ES-I3 (cell line): ENCODE measurements around the gene CCL8.

Experiments used
- H3K36me3 ChIP-seq: 2 replicates; pipeline ENCODE4 v1.6.1; 2013; ENCODE audit warnings: mild to moderate bottlenecking, low read length, control low read depth, moderate library complexity; ENCODE audit not compliant: insufficient read depth
- H3K4me1 ChIP-seq: 2 replicates; pipeline ENCODE4 v1.6.1; 2013; ENCODE audit warnings: mild to moderate bottlenecking, control low read depth, low read length; ENCODE audit not compliant: insufficient read depth
- H3K9ac ChIP-seq: 2 replicates; pipeline ENCODE4 v1.6.1; 2013; ENCODE audit warnings: low read depth, mild to moderate bottlenecking, low read length, moderate library complexity
- H3K9me3 ChIP-seq: 2 replicates; pipeline ENCODE4 v1.6.1; 2013; ENCODE audit warnings: mild to moderate bottlenecking, low read length, moderate library complexity; ENCODE audit not compliant: control insufficient read depth, insufficient read depth

The CCL8 gene

DNA sequence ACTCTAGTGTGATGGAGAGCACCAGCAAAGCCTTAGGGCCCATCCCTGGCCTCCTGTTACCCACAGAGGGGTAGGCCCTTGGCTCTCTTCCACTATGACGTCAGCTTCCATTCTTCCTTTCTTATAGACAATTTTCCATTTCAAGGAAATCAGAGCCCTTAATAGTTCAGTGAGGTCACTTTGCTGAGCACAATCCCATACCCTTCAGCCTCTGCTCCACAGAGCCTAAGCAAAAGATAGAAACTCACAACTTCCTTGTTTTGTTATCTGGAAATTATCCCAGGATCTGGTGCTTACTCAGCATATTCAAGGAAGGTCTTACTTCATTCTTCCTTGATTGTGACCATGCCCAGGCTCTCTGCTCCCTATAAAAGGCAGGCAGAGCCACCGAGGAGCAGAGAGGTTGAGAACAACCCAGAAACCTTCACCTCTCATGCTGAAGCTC is at the start of gene CCL8:
Gene CCL8, plus strand, starts transcription at position 397 of the 445 bp plus-strand sequence. CDS start 67 bp downstream, outside the sequence.
- Histone ChIP-seq H3K9me3 (no peaks in the 10 kb centered on the region), H3K36me3 (no peaks in the 10 kb centered on the region), H3K4me1 (no peaks in the 10 kb centered on the region), H3K9ac (no peak within 1 kb of the TSS)

DNA sequence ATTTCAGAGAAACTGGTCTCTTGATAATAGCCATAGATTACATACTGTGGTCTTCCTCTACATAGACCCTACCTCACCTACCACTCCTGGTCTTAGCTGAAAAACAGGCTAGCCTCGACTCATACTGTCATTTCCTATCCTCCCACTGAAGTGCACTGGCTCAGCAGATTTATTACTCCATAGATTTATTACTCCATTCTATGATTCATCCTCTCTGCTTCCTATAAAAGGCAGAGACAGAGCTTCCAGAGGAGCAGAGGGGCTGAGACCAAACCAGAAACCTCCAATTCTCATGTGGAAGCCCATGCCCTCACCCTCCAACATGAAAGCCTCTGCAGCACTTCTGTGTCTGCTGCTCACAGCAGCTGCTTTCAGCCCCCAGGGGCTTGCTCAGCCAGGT is 49.3 kb upstream of the CCL8 start, which contains the start of gene CCL7:
Gene CCL7, plus strand, starts transcription at position 253 of the 400 bp plus-strand sequence. Its CDS starts 70 bp downstream, at position 323.
- Histone ChIP-seq H3K36me3 (no peaks in the 10 kb centered on the region), H3K4me1 (no peaks in the 10 kb centered on the region), H3K9me3 (no peaks in the 10 kb centered on the region), H3K9ac (no peak within 1 kb of the TSS)

DNA sequence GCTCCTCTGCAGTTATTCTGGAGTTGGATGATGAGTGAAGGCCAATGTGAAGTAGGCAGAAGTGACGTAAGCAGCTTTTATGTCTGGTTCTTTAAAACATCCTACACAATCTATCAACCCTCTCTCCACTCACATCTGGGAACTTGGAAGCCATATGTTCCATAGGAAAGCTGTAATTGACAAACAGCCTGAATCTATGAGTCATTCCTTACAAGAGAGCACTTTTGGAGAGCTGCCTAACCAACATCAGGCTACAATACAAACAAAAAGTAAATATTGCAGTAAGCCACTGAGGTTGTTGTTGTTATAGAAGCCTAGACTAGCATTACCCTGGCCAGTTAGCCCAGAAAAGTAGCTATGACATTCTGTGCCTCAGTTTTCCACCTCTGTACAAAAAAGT is 43.4 kb upstream of the CCL8 start:
- H3K9ac ChIP-seq: no peak overlapping the region
- no peaks in the 10 kb centered on the region for H3K9me3 ChIP-seq
- no peaks in the 10 kb centered on the region for H3K36me3 ChIP-seq
- H3K4me1 ChIP-seq: no peaks in the 10 kb centered on the region

DNA sequence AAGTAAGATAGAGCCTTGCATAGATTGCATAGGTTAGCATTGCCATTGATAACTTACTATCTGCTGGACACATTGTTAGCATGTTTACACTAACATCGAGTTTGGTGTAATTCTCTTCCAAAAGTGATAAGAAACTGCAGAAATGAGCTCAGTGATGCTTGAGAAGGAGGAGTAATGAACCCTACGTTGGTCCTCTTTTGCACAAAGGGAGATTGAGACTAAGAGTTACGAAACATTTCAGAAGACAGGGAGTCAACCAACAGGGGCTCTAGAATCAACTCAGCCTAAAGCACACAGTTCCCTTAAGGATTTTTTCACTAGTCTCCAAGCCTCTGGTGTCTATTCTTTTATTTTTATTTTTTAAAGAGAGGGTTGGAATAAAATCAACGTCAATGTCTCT is 42.4 kb upstream of the CCL8 start:
- H3K4me1 ChIP-seq: no peaks in the 10 kb centered on the region
- H3K9ac ChIP-seq: no peak overlapping the region
- H3K36me3 ChIP-seq: no peaks in the 10 kb centered on the region
- no peaks in the 10 kb centered on the region for H3K9me3 ChIP-seq

DNA sequence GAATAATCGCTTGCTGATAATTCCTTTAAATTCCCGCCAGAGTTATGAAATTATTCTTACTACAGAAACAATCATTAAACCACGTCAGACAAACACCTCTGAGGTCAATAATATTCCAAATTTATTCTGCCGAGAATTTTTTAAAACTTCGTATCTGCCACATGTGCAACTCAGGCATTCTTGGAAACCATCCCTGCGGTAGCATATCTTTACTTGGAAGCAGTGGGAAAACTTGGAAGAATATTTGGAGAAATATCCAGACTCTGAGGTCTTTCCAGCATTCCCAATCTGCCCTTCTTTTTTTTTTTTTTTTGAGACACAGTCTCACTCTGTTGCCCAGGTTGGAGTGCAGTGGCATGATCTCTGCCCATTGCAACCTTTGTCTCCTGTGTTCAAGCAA is 35.7 kb upstream of the CCL8 start:
- Histone ChIP-seq H3K4me1 (no peaks in the 10 kb centered on the region), H3K9ac (no peak overlapping the region), H3K9me3 (no peaks in the 10 kb centered on the region), H3K36me3 (no peaks in the 10 kb centered on the region)

DNA sequence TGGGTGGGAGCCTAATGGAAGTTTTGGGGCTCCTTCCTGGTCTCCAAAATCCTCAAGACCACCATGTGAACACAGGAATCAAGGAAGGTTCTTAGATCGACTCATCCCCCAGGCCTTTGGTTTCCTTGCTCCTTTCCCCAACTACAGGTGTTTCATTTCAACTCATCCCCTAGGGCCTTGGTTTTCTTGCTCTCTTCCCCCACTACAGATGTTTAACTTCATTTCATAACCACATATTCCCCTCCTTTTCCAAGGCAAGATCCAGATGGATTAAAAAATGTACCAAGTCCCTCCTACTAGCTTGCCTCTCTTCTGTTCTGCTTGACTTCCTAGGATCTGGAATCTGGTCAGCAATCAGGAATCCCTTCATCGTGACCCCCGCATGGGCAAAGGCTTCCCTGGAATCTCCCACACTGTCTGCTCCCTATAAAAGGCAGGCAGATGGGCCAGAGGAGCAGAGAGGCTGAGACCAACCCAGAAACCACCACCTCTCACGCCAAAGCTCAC is 33.9 kb upstream of the CCL8 start, which contains the start of gene CCL11:
Gene CCL11, plus strand, starts transcription at position 457 of the 507 bp plus-strand sequence. CDS start 67 bp downstream, outside the sequence.
- no peaks in the 10 kb centered on the region for H3K9me3 ChIP-seq
- H3K36me3 ChIP-seq: no peaks in the 10 kb centered on the region
- H3K9ac ChIP-seq: no peak within 1 kb of the TSS
- H3K4me1 ChIP-seq: no peaks in the 10 kb centered on the region

DNA sequence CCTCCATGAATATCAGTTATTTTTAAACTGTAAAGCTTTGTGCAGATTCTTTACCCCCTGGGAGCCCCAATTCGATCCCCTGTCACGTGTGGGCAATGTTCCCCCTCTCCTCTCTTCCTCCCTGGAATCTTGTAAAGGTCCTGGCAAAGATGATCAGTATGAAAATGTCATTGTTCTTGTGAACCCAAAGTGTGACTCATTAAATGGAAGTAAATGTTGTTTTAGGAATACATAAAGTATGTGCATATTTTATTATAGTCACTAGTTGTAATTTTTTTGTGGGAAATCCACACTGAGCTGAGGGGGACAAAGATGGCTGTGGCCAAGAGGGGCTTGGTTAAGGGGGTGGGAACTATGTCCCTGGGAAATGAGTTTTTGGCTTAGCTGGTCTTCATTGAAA is 31.4 kb upstream of the CCL8 start:
- no peak overlapping the region for H3K9ac ChIP-seq
- no peaks in the 10 kb centered on the region for H3K36me3 ChIP-seq
- H3K9me3 ChIP-seq: no peaks in the 10 kb centered on the region
- H3K4me1 ChIP-seq: no peaks in the 10 kb centered on the region

DNA sequence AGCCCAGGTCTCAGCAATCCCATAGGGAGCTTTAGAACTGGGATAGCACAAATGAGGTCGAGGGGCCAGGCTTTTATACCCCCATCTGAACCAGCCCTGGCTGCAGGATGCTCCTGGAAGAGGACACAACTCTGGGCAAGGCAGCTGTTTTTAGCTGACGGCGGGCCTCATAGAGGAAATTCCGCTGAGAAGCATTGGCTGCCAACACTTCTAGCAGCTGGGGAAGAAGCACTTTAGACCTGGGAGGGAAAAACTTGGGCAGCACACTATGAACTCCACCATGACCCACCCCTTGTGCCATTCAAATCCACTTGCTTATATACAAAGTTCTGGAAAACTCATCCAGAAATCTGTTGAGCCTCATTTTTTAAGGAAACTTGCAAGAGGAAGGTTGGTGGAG is 28.6 kb upstream of the CCL8 start:
- no peak overlapping the region for H3K9ac ChIP-seq
- no peaks in the 10 kb centered on the region for H3K36me3 ChIP-seq
- no peaks in the 10 kb centered on the region for H3K4me1 ChIP-seq
- no peaks in the 10 kb centered on the region for H3K9me3 ChIP-seq

DNA sequence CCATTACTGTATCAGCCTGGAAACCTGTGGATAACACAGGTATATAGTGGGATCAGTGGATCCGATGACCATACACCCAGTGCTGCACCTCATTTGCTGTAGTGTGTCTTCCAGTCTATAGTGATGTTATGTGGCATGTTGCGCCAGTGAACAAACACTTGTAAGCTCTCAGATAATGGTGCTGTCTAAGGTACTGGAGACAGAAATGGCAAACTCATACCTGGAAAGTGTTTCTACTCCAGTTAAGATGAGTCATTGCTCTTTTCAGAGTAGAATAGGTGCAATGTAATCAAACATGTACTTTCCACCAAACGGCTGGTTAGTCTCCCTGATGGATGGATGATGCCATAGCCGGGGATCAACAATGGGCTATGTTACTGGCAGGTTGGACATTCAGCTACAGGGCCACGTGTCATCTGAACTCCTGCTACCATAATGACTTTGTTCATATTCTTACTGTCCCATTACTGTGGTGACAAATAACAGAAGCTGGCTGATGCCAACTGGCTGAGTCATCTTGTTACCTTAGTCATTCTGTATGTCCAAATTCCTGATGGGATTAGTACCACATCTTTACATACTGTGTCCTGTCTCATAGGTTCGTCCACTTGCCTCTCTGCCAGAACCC is 27.4 kb upstream of the CCL8 start:
- Histone ChIP-seq H3K36me3 (no peaks in the 10 kb centered on the region), H3K9ac (no peak overlapping the region), H3K4me1 (no peaks in the 10 kb centered on the region), H3K9me3 (no peaks in the 10 kb centered on the region)

DNA sequence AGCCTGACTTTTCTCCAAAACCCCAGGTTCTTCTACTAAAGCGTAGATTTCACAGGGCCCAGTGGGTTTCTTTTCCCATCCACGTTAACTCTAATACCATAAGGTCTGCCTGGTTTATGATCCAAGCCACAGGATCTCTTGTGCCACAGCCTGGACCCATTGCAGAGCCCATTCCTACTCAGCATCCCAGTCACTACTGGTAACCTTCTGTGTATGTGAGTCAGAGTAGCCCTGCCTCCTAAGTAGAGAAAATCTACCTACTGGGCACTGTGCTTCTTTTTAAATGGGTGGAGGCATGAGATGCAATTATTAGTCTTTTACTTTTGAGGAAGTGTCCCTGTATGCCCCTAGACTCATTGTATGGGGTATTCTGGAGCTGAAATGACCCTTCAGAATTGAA is 20.2 kb upstream of the CCL8 start:
- no peaks in the 10 kb centered on the region for H3K9me3 ChIP-seq
- no peaks in the 10 kb centered on the region for H3K36me3 ChIP-seq
- no peak overlapping the region for H3K9ac ChIP-seq
- peaks cover 4% of the 10 kb centered on the region; the same call in 1 of the 2 replicates for H3K4me1 ChIP-seq

DNA sequence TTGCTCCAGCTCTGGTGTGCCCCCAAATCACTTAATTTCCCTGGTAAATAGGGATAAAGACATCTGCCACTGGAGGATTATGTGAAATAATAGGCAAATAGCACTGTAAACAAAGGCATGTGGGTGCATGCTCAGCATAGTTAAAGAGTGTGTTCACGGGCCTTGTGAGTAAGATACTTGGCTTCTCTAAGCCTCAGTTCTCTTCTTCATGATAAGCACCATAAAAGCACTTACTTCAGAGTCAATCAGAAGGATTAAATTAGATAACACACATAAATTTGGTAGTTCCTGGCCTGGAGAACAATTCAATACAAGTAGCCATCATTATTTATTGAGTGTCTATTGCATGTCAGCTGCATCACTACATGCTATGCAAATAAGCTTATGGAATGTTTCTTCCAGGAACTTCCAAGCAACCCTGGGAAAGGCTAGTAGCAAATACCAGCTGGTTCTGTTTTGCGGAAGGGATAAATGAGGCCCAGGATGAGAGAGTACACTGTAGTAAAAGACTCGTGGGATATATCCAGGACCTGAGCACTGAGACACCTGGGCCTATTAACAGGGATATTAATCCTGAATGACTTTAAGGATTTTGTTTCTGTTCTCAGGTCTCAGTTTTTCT is 19.2 kb upstream of the CCL8 start:
- H3K9me3 ChIP-seq: no peaks in the 10 kb centered on the region
- H3K9ac ChIP-seq: no peak overlapping the region
- H3K36me3 ChIP-seq: no peaks in the 10 kb centered on the region

DNA sequence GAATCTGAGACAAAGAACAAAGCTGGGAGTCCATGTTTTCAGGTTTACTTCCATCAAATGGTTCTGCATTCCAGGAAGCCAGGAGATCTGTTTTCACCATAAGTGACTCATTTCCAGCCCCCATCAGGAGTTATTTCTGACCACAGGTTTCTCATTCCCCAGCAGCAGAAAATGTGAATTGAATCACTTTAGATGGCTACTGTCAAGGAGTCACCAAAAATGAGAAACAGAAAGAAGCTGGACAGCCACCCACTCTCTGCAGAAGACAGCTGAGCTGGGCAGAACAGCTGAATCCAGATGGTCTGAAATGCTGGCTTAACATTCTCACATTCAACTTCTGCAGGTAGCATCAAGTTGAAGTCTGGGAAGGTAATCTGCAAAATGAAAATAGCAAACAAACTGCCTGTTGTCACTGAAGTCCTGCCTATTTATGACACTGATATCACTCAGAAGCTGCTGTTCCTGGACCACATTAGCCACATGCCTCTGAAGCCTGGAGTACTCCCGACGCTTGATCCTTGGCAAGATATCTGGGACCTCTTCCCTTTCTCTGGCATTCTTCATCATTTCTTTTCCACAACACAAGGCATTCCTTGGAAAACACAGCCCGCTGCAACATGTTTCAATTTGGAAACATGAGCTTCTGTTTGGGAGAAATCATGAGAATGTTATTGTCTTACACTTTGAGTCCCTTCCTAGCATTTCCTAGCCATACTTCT is 18.4 kb upstream of the CCL8 start:
- Histone ChIP-seq H3K9me3 (no peaks in the 10 kb centered on the region), H3K4me1 (peaks cover 4% of the 10 kb centered on the region; the same call in 1 of the 2 replicates), H3K9ac (no peak overlapping the region), H3K36me3 (no peaks in the 10 kb centered on the region)

More for the DNA sequence above, 19.2 kb upstream of the CCL8 start:
- H3K4me1 ChIP-seq: peaks cover 4% of the 10 kb centered on the region; the same call in 1 of the 2 replicates

DNA sequence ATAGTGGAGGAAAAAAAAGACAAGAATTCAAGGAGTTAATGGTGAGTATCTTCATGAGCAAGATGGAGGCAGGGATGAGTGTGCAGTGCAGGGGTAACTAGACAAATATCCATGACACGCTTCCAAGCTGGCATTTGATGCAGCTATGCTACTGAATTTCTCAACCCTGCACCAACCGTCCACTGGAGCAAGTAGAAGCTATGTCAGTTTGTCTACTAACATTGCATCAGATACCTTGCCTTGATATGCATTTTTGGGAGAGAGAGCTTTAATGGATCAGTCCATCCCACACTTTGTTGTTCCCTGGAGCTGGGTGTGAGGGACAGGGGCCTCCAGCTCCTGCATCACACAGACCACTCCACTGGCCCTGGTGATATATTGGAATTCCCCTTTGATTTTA is 17.2 kb upstream of the CCL8 start:
- H3K9me3 ChIP-seq: no peaks in the 10 kb centered on the region
- no peak overlapping the region for H3K9ac ChIP-seq
- peaks cover 8% of the 10 kb centered on the region; the same call in 1 of the 2 replicates for H3K4me1 ChIP-seq
- H3K36me3 ChIP-seq: no peaks in the 10 kb centered on the region

DNA sequence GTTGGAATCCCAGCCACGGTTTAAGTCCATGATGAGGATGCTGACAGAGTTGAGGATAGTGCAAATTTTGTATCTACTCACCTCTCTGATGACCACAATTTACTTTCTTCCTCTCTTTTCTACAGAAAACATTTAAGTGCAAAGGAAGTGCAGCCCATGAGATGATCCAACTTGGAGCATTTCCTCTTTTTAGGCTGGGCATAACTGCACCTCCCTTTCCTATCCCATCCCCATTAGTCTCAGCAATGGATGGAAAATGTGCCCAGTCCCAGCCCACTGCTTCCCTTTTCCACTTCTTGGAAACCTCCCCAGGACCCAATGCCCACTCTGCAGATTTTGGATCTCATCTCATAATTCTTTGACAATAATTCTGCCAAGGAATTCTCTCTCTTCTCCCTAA is 16.6 kb upstream of the CCL8 start:
- Histone ChIP-seq H3K9me3 (no peaks in the 10 kb centered on the region), H3K36me3 (no peaks in the 10 kb centered on the region), H3K4me1 (peaks cover 8% of the 10 kb centered on the region; the same call in 1 of the 2 replicates), H3K9ac (no peak overlapping the region)
